HG03439 (cell line): ENCODE data around the gene RNF144B.
"Not testable (repeated sequence)": the region's sequence is repeated elsewhere in the genome, so short reads cannot be mapped to it uniquely, and the experiment has no call there.

Experiments used
- ATAC-seq: cut with Tn5 transposase; IDR thresholded peaks from one replicate; pipeline ENCODE4 v1.9.1; 2021; ENCODE audit warnings: mild to moderate bottlenecking, moderate library complexity; ENCODE audit not compliant: unreplicated experiment

The RNF144B gene

GRCh38 chr6:18387061-18387721, at the start of gene RNF144B:
TSS of gene RNF144B (plus strand) at chr6:18387350. CDS start at chr6:18399535, 12,185 bp downstream.
- peak; percentile 82 for ATAC-seq

- no peak for ATAC-seq
Measured at GRCh38 chr6:18339599-18339998, 47.6 kb upstream of the RNF144B start.

- ATAC-seq: no peak
Measured at GRCh38 chr6:18340781-18341551, 46.2 kb upstream of the RNF144B start.

- ATAC-seq: no peak
Measured at GRCh38 chr6:18342223-18342622, 44.9 kb upstream of the RNF144B start.

- no peak for ATAC-seq
Measured at GRCh38 chr6:18343741-18344140, 43.4 kb upstream of the RNF144B start.

- no peak for ATAC-seq
Measured at GRCh38 chr6:18347021-18347577, 40.1 kb upstream of the RNF144B start.

GRCh38 chr6:18347866-18348265, 39.3 kb upstream of the RNF144B start:
- ATAC-seq: no peak

- no peak for ATAC-seq
Measured at GRCh38 chr6:18349386-18349785, 37.8 kb upstream of the RNF144B start.

- ATAC-seq: no peak
Measured at GRCh38 chr6:18350271-18350670, 36.9 kb upstream of the RNF144B start.

GRCh38 chr6:18350712-18351111, 36.4 kb upstream of the RNF144B start:
- ATAC-seq: no peak

- no peak for ATAC-seq
Measured at GRCh38 chr6:18352001-18352400, 35.1 kb upstream of the RNF144B start.

GRCh38 chr6:18352842-18353241, 34.3 kb upstream of the RNF144B start:
- ATAC-seq: no peak

- no peak for ATAC-seq
Measured at GRCh38 chr6:18353251-18353650, 33.9 kb upstream of the RNF144B start.

- ATAC-seq: not testable (repeated sequence)
Measured at GRCh38 chr6:18357546-18357945, 29.6 kb upstream of the RNF144B start.

- no peak for ATAC-seq
Measured at GRCh38 chr6:18359237-18359885, 27.8 kb upstream of the RNF144B start.

- ATAC-seq: no peak
Measured at GRCh38 chr6:18360188-18360587, 27.0 kb upstream of the RNF144B start.

GRCh38 chr6:18362058-18362561, 25.0 kb upstream of the RNF144B start:
- ATAC-seq: no peak

GRCh38 chr6:18363746-18364145, 23.4 kb upstream of the RNF144B start:
- no peak for ATAC-seq

GRCh38 chr6:18364561-18364960, 22.6 kb upstream of the RNF144B start:
- ATAC-seq: not testable (repeated sequence)

- ATAC-seq: no peak
Measured at GRCh38 chr6:18367371-18367770, 19.8 kb upstream of the RNF144B start.
